Spleen (tissue), 7 donors: Measurements from ENCODE around the gene DNAAF9.

Experiments
- CTCF ChIP-seq, 11 experiments: fragments of 200-600 bp in 7 of 11; fragments of 450-650 bp in 4 of 11; sonication (generic) in 4 of 11; IDR thresholded peaks in 8 of 11; conservative IDR thresholded peaks in 3 of 11; 1 replicate in 7 of 11; 2 replicates in 4 of 11; pipeline versions ENCODE4 v1.4.0 to v1.8.0; 2016 to 2021; ENCODE audit warnings: antibody characterized with exemption in 11 of 11, inconsistent platforms in 4 of 11, mild to moderate bottlenecking in 1 of 11
- POLR2AphosphoS5 ChIP-seq, 3 donors: sonication (generic); formaldehyde crosslinking; IDR thresholded peaks; one replicate each; pipeline ENCODE4 v1.5.1; 2017; ENCODE audit warnings: antibody characterized with exemption in 3 of 3
- donor health status: DM: no; HTN: no; CAD: no; lungs with moderate emphysema.
- donor health status: DM: no; HTN: no; CAD: no.
- donor health status: DM: no; HTN: no; CAD: no.

- TF ChIP-seq CTCF (IDR thresholded peaks at IDR 0.05 in 8 of 11, conservative IDR thresholded peaks at IDR 0.05 in 3 of 11) (no peak), POLR2AphosphoS5 (IDR thresholded peaks at IDR 0.05) (no peak)
Observed at GRCh38 chr20:3400260-3401155, 7.0 kb downstream of the DNAAF9 start.
